B cell (primary cell): ENCODE data around the gene ZFPM1.

Source experiments
- EZH2 ChIP-seq: IDR thresholded peaks from 2 replicates; pipeline ENCODE4 v1.6.1; 2012; ENCODE audit warnings: borderline replicate concordance, low read depth, mild to moderate bottlenecking, moderate library complexity, low read length; ENCODE audit not compliant: insufficient read depth, poor library complexity, severe bottlenecking
- TF ChIP-seq, protein P1 (sequence below): fragments of 200-600 bp; IDR thresholded peaks from one replicate; pipeline ENCODE4 v1.8.0; 2022; ENCODE audit warnings: antibody characterized with exemption, mild to moderate bottlenecking

- TF ChIP-seq, protein P1, sequence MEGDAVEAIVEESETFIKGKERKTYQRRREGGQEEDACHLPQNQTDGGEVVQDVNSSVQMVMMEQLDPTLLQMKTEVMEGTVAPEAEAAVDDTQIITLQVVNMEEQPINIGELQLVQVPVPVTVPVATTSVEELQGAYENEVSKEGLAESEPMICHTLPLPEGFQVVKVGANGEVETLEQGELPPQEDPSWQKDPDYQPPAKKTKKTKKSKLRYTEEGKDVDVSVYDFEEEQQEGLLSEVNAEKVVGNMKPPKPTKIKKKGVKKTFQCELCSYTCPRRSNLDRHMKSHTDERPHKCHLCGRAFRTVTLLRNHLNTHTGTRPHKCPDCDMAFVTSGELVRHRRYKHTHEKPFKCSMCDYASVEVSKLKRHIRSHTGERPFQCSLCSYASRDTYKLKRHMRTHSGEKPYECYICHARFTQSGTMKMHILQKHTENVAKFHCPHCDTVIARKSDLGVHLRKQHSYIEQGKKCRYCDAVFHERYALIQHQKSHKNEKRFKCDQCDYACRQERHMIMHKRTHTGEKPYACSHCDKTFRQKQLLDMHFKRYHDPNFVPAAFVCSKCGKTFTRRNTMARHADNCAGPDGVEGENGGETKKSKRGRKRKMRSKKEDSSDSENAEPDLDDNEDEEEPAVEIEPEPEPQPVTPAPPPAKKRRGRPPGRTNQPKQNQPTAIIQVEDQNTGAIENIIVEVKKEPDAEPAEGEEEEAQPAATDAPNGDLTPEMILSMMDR, result no peak
- TF ChIP-seq EZH2, result no peak
Observed at GRCh38 chr16:88451586-88452481, 1.2 kb upstream of the ZFPM1 start.
